K562 (cell line): Measurements from ENCODE around the gene MAGI1. TPM values are rescaled to one million over a fixed set of nuclear protein-coding genes. Genes with fewer than 3 reads are reported as not detected.

Experiments used
- ATAC-seq: fragments of 200-7000 bp; cut with Tn5 transposase; 3 replicates; pipeline ENCODE4 v1.9.1; 2020; ENCODE audit warnings: moderate library complexity
- BruUV-seq: library from RNA; stranded (reverse); fragments of 400-500 nt; replicated peaks from 2 replicates; lab custom pipeline; 2021; lab: Mats Ljungman, UMichigan
- CTCF ChIA-PET: fragments of 300-600 bp; formaldehyde crosslinking; extraction: SDS; loops from one replicate; lab custom pipeline; 2021; ENCODE audit warnings: low intra/inter-chr PET ratio; lab: Yijun Ruan, JAX
- POLR2A ChIA-PET: fragments of 300-600, 350-650 bp; sonication (Branson Sonifier 250); formaldehyde crosslinking; extraction: SDS; loops from one replicate; lab custom pipeline; 2021; ENCODE audit warnings: antibody characterized with exemption, inconsistent platforms; lab: Yijun Ruan, JAX
- DNase-seq, 4 experiments: peaks; one replicate each; pipeline versions ENCODE4 v3.0.0 to v3.0.0-alpha.2; 2011 to 2018; ENCODE audit warnings: low spot score in 3 of 4, mixed read lengths in 3 of 4; ENCODE audit errors: extremely low read depth in 1 of 4
- FAIRE-seq: peaks from 2 replicates; lab custom pipeline; 2011; peaks lifted over from hg19 to GRCh38; lab: Jason Lieb, UNC
- H2AFZ ChIP-seq: 2 replicates; pipeline ENCODE4 v1.6.0; 2011; ENCODE audit warnings: low read depth, low read length, control low read depth, inconsistent platforms
- H3K27ac ChIP-seq: fragments of 200-600 bp; 3 replicates; pipeline ENCODE4 v1.8.0; 2011; ENCODE audit warnings: low read depth, mild to moderate bottlenecking, control low read depth, inconsistent platforms, low read length, moderate library complexity, mixed read lengths; ENCODE audit errors: extremely low read depth
- H3K27me3 ChIP-seq, 2 experiments: fragments of 300-600 bp in 1 of 2; 2 replicates in 1 of 2; 3 replicates in 1 of 2; pipeline versions ENCODE4 v1.6.0 to v1.8.0; 2011; ENCODE audit warnings: inconsistent platforms in 2 of 2, low read length in 2 of 2, mild to moderate bottlenecking in 1 of 2, mixed read lengths in 1 of 2, moderate library complexity in 1 of 2; ENCODE audit not compliant: control insufficient read depth in 2 of 2, insufficient read depth in 2 of 2
- H3K36me3 ChIP-seq: fragments of 300-600 bp; 3 replicates; pipeline ENCODE4 v1.8.0; 2011; ENCODE audit warnings: mild to moderate bottlenecking, low read length, inconsistent platforms; ENCODE audit not compliant: control insufficient read depth, insufficient read depth
- H3K4me1 ChIP-seq, 2 experiments: fragments of 200-600 bp in 1 of 2; replicated peaks in 1 of 2; 2 replicates in 1 of 2; 3 replicates in 1 of 2; pipeline versions ENCODE4 v1.5.1 to v1.8.0; 2011; ENCODE audit warnings: inconsistent platforms in 2 of 2, low read length in 2 of 2, mild to moderate bottlenecking in 1 of 2, mixed read lengths in 1 of 2, moderate library complexity in 1 of 2; ENCODE audit not compliant: control insufficient read depth in 2 of 2, insufficient read depth in 2 of 2
- H3K4me2 ChIP-seq: 2 replicates; pipeline ENCODE4 v1.6.1; 2011; ENCODE audit warnings: low read length, control low read depth, inconsistent platforms, mixed read lengths; ENCODE audit not compliant: insufficient read depth
- H3K4me3 ChIP-seq: fragments of 200-600 bp; sonication (generic), shearing (Covaris generic); 2 replicates; pipeline ENCODE4 v1.5.1; 2016; ENCODE audit warnings: control low read depth, inconsistent platforms
- H3K79me2 ChIP-seq: fragments of 200-600 bp; 3 replicates; pipeline ENCODE4 v1.8.0; 2011; ENCODE audit warnings: low read length, inconsistent platforms; ENCODE audit not compliant: control insufficient read depth, insufficient read depth
- H3K9ac ChIP-seq, 2 experiments: 2 replicates each; pipeline versions ENCODE4 v1.6.0 to v1.6.1; 2011; ENCODE audit warnings: low read depth in 2 of 2, low read length in 2 of 2, control low read depth in 1 of 2, inconsistent platforms in 1 of 2, mild to moderate bottlenecking in 1 of 2, mixed read lengths in 1 of 2; ENCODE audit not compliant: insufficient read depth in 1 of 2
- H3K9me1 ChIP-seq: one replicate; pipeline ENCODE4 v1.6.0; 2011; ENCODE audit warnings: inconsistent platforms, mild to moderate bottlenecking, low read length, moderate library complexity; ENCODE audit not compliant: control insufficient read depth, insufficient read depth
- H3K9me3 ChIP-seq: replicated peaks from 2 replicates; pipeline ENCODE4 v1.5.1; 2011; ENCODE audit warnings: low read depth, low read length, inconsistent platforms; ENCODE audit not compliant: control insufficient read depth, insufficient read depth
- H4K20me1 ChIP-seq: replicated peaks from 2 replicates; pipeline ENCODE4 v1.6.1; 2011; ENCODE audit warnings: low read length, inconsistent platforms, mixed read lengths; ENCODE audit not compliant: control insufficient read depth, insufficient read depth
- MBD2 ChIP-seq: sonication (generic); IDR thresholded peaks from 2 replicates; pipeline ENCODE4 v1.6.1; 2016; ENCODE audit warnings: low read depth, borderline replicate concordance
- RNF2 ChIP-seq: sonication (generic); IDR thresholded peaks from 2 replicates; pipeline ENCODE4 v1.6.1; 2016
- SOX6 ChIP-seq: fragments of 450-650 bp; IDR thresholded peaks from 2 replicates; pipeline ENCODE4 v1.6.1; 2014; ENCODE audit warnings: mild to moderate bottlenecking
- ZBTB8A ChIP-seq: fragments of 450-650 bp; IDR thresholded peaks from 2 replicates; pipeline ENCODE4 v1.6.1; 2018; ENCODE audit warnings: mild to moderate bottlenecking, moderate library complexity; ENCODE audit not compliant: partially characterized antibody
- ZNF316 ChIP-seq: fragments of 450-650 bp; IDR thresholded peaks from 2 replicates; pipeline ENCODE4 v1.6.1; 2016
- ZNF764 ChIP-seq: fragments of 250-450 bp; sonication (Bioruptor Pico); IDR thresholded peaks from 2 replicates; pipeline ENCODE4 v1.4.0; 2020; ENCODE audit warnings: low read depth, mild to moderate bottlenecking, moderate library complexity
- WGBS: fragments of 100-300 bp; shearing (Covaris generic); methylation state at CpG from one replicate; pipeline ENCODE4 v1.1.6; 2016; ENCODE audit warnings: low coverage, mixed read lengths; ENCODE audit not compliant: insufficient coverage; ENCODE audit errors: missing lambda C conversion rate; 5-methylcytosine and 5-hydroxymethylcytosine counted together
- in situ Hi-C: fragments of 300-500 bp; cut with MboI; formaldehyde crosslinking; loops from 4 replicates; pipeline ENCODE4 v1.15.0; 2018; ENCODE audit warnings: inconsistent platforms, mixed read lengths
- intact Hi-C: fragments of 100-400 bp; cut with micrococcal nuclease; formaldehyde crosslinking; loops from 2 replicates; pipeline ENCODE4 v1.14.2; 2022
- polyA plus RNA-seq, 8 experiments: library from polyadenylated mRNA; depleted of rRNA in 4 of 8; stranded (reverse) in 5 of 8; unstranded in 3 of 8; fragments of >200 nt; fragmentation: Nextera tagmentation in 2 of 8; fragmentation: Illumina TruSeq in 1 of 8; extraction: Ambion mirVana in 2 of 8; extraction: Trizol in 1 of 8; gene quantifications; 2 replicates each; pipeline versions ENCODE4 v1.2.1 to v1.2.3, GENCODE V29; 2011 to 2014; ENCODE audit warnings: inconsistent platforms in 1 of 8, missing spikeins in 1 of 8
- total RNA-seq, 7 experiments: library from RNA; depleted of rRNA in 6 of 7; stranded (reverse); fragments of >200 nt in 6 of 7; fragmentation: Illumina TruSeq in 2 of 7; extraction: Trizol in 2 of 7; gene quantifications; 2 replicates each; pipeline versions ENCODE4 v1.2.1 to v1.2.3, GENCODE V29; 2011 to 2021; ENCODE audit warnings: low replicate concordance in 1 of 7
- TF ChIP-seq, protein P1 (sequence below): sonication (generic); formaldehyde crosslinking; IDR thresholded peaks from 2 replicates; pipeline ENCODE4 v1.8.0; 2023; ENCODE audit warnings: missing genetic modification reagents, mild to moderate bottlenecking, borderline replicate concordance
- TF ChIP-seq, protein P2 (sequence below): IDR thresholded peaks from 2 replicates; pipeline ENCODE4 v1.6.1; 2011; ENCODE audit warnings: borderline replicate concordance, low read depth, mild to moderate bottlenecking, moderate library complexity, low read length; ENCODE audit not compliant: insufficient read depth, poor library complexity, severe bottlenecking

Gene MAGI1
- total and polyA plus RNA-seq, 9 of the 15 experiments (the other 6 are each of a cell fraction or from before 2014, with no cell fraction given), result 7.8 to 59.4 (median 43.2) TPM

- WGBS, result 3% methylated on average over 4 of the region's 4 CpGs
These were observed 59.0 kb downstream of the MAGI1 start for GRCh38 chr3:65979731-65980130.

DNA sequence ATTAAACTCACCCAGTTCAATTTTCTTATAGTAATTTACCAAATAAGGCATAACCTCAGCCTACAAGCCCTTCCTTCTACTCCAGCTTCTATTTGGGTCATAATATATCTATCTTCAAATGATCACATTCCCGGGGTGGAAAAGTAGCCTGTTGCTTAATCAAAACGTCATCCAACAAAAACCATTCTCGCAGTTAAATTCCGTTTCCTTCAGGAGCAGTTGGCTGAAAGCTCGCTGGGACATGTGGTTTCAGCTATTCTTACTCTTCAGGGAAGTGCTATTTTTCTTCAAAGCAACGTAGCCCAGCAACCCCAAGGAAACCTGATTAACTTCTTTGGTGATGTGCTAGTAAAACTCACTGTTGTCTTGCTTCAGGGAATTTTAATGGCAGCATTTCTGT lies 59.6 kb downstream of the MAGI1 start:
- WGBS, result 2% methylated on average over 6 of the region's 6 CpGs
- ChIA-PET POLR2A (no interaction called here), CTCF (no interaction called here)
- H3K27me3 ChIP-seq, result no peaks in the 10 kb centered on the region; a peak in 1 of 5 replicates
- no peaks in the 10 kb centered on the region for H3K9me1 ChIP-seq
- no peak overlapping the region for H3K4me3 ChIP-seq
- FAIRE-seq, result no peak
- H3K4me1 ChIP-seq, result no peaks in the 10 kb centered on the region
- no peaks in the 10 kb centered on the region for H3K9me3 ChIP-seq
- ATAC-seq, result no peak
- no TSS peak for BruUV-seq
- H2AFZ ChIP-seq, result no peak overlapping the region
- H4K20me1 ChIP-seq, result no peaks in the 10 kb centered on the region
- in situ Hi-C loops, result no loop called here
- H3K4me2 ChIP-seq, result no peak overlapping the region
- no peaks in the 10 kb centered on the region for H3K36me3 ChIP-seq
- H3K79me2 ChIP-seq, result no peaks in the 10 kb centered on the region
- H3K9ac ChIP-seq, result no peak overlapping the region
- no peak overlapping the region for H3K27ac ChIP-seq
- DNase-seq, result no peak
- intact Hi-C loops, result no loop called here
- TF ChIP-seq MBD2 (no peak), RNF2 (no peak), SOX6 (no peak), ZNF764 (CRISPR knock-in tag) (no peak), ZBTB8A (no peak)
- TF ChIP-seq, protein P1, sequence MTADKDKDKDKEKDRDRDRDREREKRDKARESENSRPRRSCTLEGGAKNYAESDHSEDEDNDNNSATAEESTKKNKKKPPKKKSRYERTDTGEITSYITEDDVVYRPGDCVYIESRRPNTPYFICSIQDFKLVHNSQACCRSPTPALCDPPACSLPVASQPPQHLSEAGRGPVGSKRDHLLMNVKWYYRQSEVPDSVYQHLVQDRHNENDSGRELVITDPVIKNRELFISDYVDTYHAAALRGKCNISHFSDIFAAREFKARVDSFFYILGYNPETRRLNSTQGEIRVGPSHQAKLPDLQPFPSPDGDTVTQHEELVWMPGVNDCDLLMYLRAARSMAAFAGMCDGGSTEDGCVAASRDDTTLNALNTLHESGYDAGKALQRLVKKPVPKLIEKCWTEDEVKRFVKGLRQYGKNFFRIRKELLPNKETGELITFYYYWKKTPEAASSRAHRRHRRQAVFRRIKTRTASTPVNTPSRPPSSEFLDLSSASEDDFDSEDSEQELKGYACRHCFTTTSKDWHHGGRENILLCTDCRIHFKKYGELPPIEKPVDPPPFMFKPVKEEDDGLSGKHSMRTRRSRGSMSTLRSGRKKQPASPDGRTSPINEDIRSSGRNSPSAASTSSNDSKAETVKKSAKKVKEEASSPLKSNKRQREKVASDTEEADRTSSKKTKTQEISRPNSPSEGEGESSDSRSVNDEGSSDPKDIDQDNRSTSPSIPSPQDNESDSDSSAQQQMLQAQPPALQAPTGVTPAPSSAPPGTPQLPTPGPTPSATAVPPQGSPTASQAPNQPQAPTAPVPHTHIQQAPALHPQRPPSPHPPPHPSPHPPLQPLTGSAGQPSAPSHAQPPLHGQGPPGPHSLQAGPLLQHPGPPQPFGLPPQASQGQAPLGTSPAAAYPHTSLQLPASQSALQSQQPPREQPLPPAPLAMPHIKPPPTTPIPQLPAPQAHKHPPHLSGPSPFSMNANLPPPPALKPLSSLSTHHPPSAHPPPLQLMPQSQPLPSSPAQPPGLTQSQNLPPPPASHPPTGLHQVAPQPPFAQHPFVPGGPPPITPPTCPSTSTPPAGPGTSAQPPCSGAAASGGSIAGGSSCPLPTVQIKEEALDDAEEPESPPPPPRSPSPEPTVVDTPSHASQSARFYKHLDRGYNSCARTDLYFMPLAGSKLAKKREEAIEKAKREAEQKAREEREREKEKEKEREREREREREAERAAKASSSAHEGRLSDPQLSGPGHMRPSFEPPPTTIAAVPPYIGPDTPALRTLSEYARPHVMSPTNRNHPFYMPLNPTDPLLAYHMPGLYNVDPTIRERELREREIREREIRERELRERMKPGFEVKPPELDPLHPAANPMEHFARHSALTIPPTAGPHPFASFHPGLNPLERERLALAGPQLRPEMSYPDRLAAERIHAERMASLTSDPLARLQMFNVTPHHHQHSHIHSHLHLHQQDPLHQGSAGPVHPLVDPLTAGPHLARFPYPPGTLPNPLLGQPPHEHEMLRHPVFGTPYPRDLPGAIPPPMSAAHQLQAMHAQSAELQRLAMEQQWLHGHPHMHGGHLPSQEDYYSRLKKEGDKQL (CRISPR knock-in tag), result no peak

More at GRCh38 chr3:65979731-65980130, 59.0 kb downstream of the MAGI1 start:
- no peak for FAIRE-seq
- Histone ChIP-seq H2AFZ (no peak overlapping the region), H3K9me1 (no peaks in the 10 kb centered on the region), H4K20me1 (no peaks in the 10 kb centered on the region)
- TF ChIP-seq, protein P2, sequence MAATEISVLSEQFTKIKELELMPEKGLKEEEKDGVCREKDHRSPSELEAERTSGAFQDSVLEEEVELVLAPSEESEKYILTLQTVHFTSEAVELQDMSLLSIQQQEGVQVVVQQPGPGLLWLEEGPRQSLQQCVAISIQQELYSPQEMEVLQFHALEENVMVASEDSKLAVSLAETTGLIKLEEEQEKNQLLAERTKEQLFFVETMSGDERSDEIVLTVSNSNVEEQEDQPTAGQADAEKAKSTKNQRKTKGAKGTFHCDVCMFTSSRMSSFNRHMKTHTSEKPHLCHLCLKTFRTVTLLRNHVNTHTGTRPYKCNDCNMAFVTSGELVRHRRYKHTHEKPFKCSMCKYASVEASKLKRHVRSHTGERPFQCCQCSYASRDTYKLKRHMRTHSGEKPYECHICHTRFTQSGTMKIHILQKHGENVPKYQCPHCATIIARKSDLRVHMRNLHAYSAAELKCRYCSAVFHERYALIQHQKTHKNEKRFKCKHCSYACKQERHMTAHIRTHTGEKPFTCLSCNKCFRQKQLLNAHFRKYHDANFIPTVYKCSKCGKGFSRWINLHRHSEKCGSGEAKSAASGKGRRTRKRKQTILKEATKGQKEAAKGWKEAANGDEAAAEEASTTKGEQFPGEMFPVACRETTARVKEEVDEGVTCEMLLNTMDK, result no peak
- TF ChIP-seq ZNF316, result peak; percentile 19; the same call in 1 of the 2 replicates
- TF ChIP-seq, all 486 proteins: peak for 1
- no peak overlapping the region for H3K4me2 ChIP-seq
- H3K4me3 ChIP-seq, result no peak overlapping the region
- H3K79me2 ChIP-seq, result no peaks in the 10 kb centered on the region
- CTCF ChIA-PET, result no interaction called here
- BruUV-seq, result no TSS peak
- ATAC-seq (no peak), DNase-seq (no peak)
- no peaks in the 10 kb centered on the region for H3K36me3 ChIP-seq
- in situ Hi-C loops, result no loop called here
- H3K4me1 ChIP-seq, result no peaks in the 10 kb centered on the region
- POLR2A ChIA-PET, result interaction anchor here (1.0 kb wide), 1 partner anchor 9 kb away, joined by 4 read pairs; no protein-coding TSS in a partner anchor
- H3K9me3 ChIP-seq, result no peaks in the 10 kb centered on the region
- no peak overlapping the region for H3K27ac ChIP-seq
- intact Hi-C loops, result no loop called here
- no peak overlapping the region for H3K9ac ChIP-seq
- H3K27me3 ChIP-seq, result no peaks in the 10 kb centered on the region; a peak in 1 of 5 replicates
